H1 (cell line): ENCODE results near the gene MMEL1.

Experiments
- CHD1 ChIP-seq: IDR thresholded peaks from 2 replicates; pipeline ENCODE4 v1.6.1; 2012; ENCODE audit warnings: low read depth, low read length, improper control_type of control experiment
- EP300 ChIP-seq, 2 experiments: IDR thresholded peaks; 1 replicate in 1 of 2; 2 replicates in 1 of 2; pipeline ENCODE4 v1.6.1; 2011 to 2012; ENCODE audit warnings: low read depth in 2 of 2, low read length in 2 of 2, mild to moderate bottlenecking in 2 of 2, borderline replicate concordance in 1 of 2, inconsistent platforms in 1 of 2, moderate library complexity in 1 of 2
- FOSL1 ChIP-seq: IDR thresholded peaks from 2 replicates; pipeline ENCODE4 v1.6.1; 2011; ENCODE audit warnings: mild to moderate bottlenecking, low read depth, low read length, moderate library complexity; ENCODE audit not compliant: insufficient read depth
- POLR2A ChIP-seq, 2 experiments: IDR thresholded peaks; 1 replicate in 1 of 2; 2 replicates in 1 of 2; pipeline ENCODE4 v1.6.1; 2011; ENCODE audit warnings: low read depth in 2 of 2, low read length in 2 of 2, mild to moderate bottlenecking in 2 of 2; ENCODE audit errors: control extremely low read depth in 1 of 2
- RAD21 ChIP-seq, 2 experiments: IDR thresholded peaks in 1 of 2; conservative IDR thresholded peaks in 1 of 2; 2 replicates each; pipeline ENCODE4 v1.6.1; 2011; ENCODE audit warnings: low read depth in 2 of 2, low read length in 2 of 2, improper control_type of control experiment in 1 of 2, inconsistent platforms in 1 of 2, mild to moderate bottlenecking in 1 of 2, moderate library complexity in 1 of 2
- RNF2 ChIP-seq: fragments of 200-900, 300-1000 bp; sonication (generic); IDR thresholded peaks from 2 replicates; pipeline ENCODE4 v1.7.1; 2016; ENCODE audit warnings: borderline replicate concordance, low read depth, mild to moderate bottlenecking, antibody characterized with exemption, low read length; ENCODE audit not compliant: poor library complexity, severe bottlenecking; ENCODE audit errors: missing control alignments
- SIN3A ChIP-seq, 2 experiments: IDR thresholded peaks in 1 of 2; conservative IDR thresholded peaks in 1 of 2; 2 replicates each; pipeline ENCODE4 v1.6.1; 2011 to 2012; ENCODE audit warnings: low read length in 2 of 2, improper control_type of control experiment in 1 of 2, low read depth in 1 of 2, mild to moderate bottlenecking in 1 of 2
- SRF ChIP-seq: IDR thresholded peaks from 2 replicates; pipeline ENCODE4 v1.6.1; 2011; ENCODE audit warnings: mild to moderate bottlenecking, low read depth, low read length, moderate library complexity
- TAF7 ChIP-seq: optimal IDR thresholded peaks from 2 replicates; pipeline ENCODE3; 2011; ENCODE audit warnings: low read depth, mild to moderate bottlenecking, inconsistent platforms, low read length, moderate library complexity, borderline replicate concordance
- TEAD4 ChIP-seq: IDR thresholded peaks from 2 replicates; pipeline ENCODE4 v1.6.1; 2012; ENCODE audit warnings: low read depth, low read length, inconsistent platforms, mixed read lengths
- TF ChIP-seq, protein P1 (sequence below): fragments of 300-600 bp; sonication (generic); IDR thresholded peaks from 2 replicates; pipeline ENCODE4 v1.7.1; 2012; ENCODE audit warnings: low read length, moderate library complexity, mild to moderate bottlenecking, inconsistent platforms; ENCODE audit not compliant: insufficient replicate concordance
- TF ChIP-seq, protein P2 (sequence below), 3 experiments: IDR thresholded peaks; 1 replicate in 2 of 3; 2 replicates in 1 of 3; pipeline versions ENCODE4 v1.5.1 to v1.6.1; 2011; ENCODE audit warnings: low read length in 3 of 3, mild to moderate bottlenecking in 3 of 3, inconsistent platforms in 2 of 3, low read depth in 1 of 3, moderate library complexity in 1 of 3; ENCODE audit not compliant: insufficient read depth in 1 of 3; ENCODE audit errors: control extremely low read depth in 1 of 3

- TF ChIP-seq, protein P1, sequence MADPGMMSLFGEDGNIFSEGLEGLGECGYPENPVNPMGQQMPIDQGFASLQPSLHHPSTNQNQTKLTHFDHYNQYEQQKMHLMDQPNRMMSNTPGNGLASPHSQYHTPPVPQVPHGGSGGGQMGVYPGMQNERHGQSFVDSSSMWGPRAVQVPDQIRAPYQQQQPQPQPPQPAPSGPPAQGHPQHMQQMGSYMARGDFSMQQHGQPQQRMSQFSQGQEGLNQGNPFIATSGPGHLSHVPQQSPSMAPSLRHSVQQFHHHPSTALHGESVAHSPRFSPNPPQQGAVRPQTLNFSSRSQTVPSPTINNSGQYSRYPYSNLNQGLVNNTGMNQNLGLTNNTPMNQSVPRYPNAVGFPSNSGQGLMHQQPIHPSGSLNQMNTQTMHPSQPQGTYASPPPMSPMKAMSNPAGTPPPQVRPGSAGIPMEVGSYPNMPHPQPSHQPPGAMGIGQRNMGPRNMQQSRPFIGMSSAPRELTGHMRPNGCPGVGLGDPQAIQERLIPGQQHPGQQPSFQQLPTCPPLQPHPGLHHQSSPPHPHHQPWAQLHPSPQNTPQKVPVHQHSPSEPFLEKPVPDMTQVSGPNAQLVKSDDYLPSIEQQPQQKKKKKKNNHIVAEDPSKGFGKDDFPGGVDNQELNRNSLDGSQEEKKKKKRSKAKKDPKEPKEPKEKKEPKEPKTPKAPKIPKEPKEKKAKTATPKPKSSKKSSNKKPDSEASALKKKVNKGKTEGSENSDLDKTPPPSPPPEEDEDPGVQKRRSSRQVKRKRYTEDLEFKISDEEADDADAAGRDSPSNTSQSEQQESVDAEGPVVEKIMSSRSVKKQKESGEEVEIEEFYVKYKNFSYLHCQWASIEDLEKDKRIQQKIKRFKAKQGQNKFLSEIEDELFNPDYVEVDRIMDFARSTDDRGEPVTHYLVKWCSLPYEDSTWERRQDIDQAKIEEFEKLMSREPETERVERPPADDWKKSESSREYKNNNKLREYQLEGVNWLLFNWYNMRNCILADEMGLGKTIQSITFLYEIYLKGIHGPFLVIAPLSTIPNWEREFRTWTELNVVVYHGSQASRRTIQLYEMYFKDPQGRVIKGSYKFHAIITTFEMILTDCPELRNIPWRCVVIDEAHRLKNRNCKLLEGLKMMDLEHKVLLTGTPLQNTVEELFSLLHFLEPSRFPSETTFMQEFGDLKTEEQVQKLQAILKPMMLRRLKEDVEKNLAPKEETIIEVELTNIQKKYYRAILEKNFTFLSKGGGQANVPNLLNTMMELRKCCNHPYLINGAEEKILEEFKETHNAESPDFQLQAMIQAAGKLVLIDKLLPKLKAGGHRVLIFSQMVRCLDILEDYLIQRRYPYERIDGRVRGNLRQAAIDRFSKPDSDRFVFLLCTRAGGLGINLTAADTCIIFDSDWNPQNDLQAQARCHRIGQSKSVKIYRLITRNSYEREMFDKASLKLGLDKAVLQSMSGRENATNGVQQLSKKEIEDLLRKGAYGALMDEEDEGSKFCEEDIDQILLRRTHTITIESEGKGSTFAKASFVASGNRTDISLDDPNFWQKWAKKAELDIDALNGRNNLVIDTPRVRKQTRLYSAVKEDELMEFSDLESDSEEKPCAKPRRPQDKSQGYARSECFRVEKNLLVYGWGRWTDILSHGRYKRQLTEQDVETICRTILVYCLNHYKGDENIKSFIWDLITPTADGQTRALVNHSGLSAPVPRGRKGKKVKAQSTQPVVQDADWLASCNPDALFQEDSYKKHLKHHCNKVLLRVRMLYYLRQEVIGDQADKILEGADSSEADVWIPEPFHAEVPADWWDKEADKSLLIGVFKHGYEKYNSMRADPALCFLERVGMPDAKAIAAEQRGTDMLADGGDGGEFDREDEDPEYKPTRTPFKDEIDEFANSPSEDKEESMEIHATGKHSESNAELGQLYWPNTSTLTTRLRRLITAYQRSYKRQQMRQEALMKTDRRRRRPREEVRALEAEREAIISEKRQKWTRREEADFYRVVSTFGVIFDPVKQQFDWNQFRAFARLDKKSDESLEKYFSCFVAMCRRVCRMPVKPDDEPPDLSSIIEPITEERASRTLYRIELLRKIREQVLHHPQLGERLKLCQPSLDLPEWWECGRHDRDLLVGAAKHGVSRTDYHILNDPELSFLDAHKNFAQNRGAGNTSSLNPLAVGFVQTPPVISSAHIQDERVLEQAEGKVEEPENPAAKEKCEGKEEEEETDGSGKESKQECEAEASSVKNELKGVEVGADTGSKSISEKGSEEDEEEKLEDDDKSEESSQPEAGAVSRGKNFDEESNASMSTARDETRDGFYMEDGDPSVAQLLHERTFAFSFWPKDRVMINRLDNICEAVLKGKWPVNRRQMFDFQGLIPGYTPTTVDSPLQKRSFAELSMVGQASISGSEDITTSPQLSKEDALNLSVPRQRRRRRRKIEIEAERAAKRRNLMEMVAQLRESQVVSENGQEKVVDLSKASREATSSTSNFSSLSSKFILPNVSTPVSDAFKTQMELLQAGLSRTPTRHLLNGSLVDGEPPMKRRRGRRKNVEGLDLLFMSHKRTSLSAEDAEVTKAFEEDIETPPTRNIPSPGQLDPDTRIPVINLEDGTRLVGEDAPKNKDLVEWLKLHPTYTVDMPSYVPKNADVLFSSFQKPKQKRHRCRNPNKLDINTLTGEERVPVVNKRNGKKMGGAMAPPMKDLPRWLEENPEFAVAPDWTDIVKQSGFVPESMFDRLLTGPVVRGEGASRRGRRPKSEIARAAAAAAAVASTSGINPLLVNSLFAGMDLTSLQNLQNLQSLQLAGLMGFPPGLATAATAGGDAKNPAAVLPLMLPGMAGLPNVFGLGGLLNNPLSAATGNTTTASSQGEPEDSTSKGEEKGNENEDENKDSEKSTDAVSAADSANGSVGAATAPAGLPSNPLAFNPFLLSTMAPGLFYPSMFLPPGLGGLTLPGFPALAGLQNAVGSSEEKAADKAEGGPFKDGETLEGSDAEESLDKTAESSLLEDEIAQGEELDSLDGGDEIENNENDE, result no peak
- TF ChIP-seq SRF (no peak), TAF7 (no peak), RAD21 (IDR thresholded peaks at IDR 0.05 in 1 of 2, conservative IDR thresholded peaks at IDR 0.05 in 1 of 2; ENCODE audit: low read depth in 2 of 2, low read length in 2 of 2) (no peak), TEAD4 (no peak), POLR2A (IDR thresholded peaks at IDR 0.05; ENCODE audit: control extremely low read depth in 1 of 2, low read depth in 2 of 2, low read length in 2 of 2) (no peak), EP300 (IDR thresholded peaks at IDR 0.05; ENCODE audit: borderline replicate concordance in 1 of 2, low read depth in 2 of 2, low read length in 2 of 2) (no peak), CHD1 (no peak), SIN3A (conservative IDR thresholded peaks at IDR 0.05 in 1 of 2, IDR thresholded peaks at IDR 0.05 in 1 of 2; ENCODE audit: low read depth in 1 of 2, low read length in 2 of 2) (no peak), RNF2 (no peak), FOSL1 (no peak)
- TF ChIP-seq, protein P2, sequence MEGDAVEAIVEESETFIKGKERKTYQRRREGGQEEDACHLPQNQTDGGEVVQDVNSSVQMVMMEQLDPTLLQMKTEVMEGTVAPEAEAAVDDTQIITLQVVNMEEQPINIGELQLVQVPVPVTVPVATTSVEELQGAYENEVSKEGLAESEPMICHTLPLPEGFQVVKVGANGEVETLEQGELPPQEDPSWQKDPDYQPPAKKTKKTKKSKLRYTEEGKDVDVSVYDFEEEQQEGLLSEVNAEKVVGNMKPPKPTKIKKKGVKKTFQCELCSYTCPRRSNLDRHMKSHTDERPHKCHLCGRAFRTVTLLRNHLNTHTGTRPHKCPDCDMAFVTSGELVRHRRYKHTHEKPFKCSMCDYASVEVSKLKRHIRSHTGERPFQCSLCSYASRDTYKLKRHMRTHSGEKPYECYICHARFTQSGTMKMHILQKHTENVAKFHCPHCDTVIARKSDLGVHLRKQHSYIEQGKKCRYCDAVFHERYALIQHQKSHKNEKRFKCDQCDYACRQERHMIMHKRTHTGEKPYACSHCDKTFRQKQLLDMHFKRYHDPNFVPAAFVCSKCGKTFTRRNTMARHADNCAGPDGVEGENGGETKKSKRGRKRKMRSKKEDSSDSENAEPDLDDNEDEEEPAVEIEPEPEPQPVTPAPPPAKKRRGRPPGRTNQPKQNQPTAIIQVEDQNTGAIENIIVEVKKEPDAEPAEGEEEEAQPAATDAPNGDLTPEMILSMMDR (IDR thresholded peaks at IDR 0.05; ENCODE audit: control extremely low read depth in 1 of 3, insufficient read depth in 1 of 3, low read depth in 1 of 3, low read length in 3 of 3), result no peak
Measured at GRCh38 chr1:2642131-2642559, 9.3 kb upstream of the MMEL1 start.
